NCI-H774 (cell line): ENCODE results near the gene CSPG4.
A peak's percentile ranks its signal among the peaks of the same experiment; 100 is the strongest.
"Not testable (repeated sequence)": the region's sequence is repeated elsewhere in the genome, so short reads cannot be mapped to it uniquely, and the experiment has no call there.

Experiments used
- DNase-seq: peaks from one replicate; lab custom pipeline; 2025; lab: John Stamatoyannopoulos, UW

The CSPG4 gene

GRCh38 chr15:75703440-75704262 is 9.0 kb downstream of the CSPG4 start:
- not testable (repeated sequence) for DNase-seq

- DNase-seq = no peak
Measured at GRCh38 chr15:75702436-75702835, 10.2 kb downstream of the CSPG4 start.

GRCh38 chr15:75701071-75702003 is 11.3 kb downstream of the CSPG4 start:
- not testable (repeated sequence) for DNase-seq

GRCh38 chr15:75699961-75700874 is 12.4 kb downstream of the CSPG4 start:
- not testable (repeated sequence) for DNase-seq

GRCh38 chr15:75699517-75699916 is 13.1 kb downstream of the CSPG4 start:
- not testable (repeated sequence) for DNase-seq

- not testable (repeated sequence) for DNase-seq
Measured at GRCh38 chr15:75697974-75698747, 14.5 kb downstream of the CSPG4 start.

- DNase-seq = no peak
Measured at GRCh38 chr15:75697523-75697922, 15.1 kb downstream of the CSPG4 start.

GRCh38 chr15:75696854-75697259 is 15.8 kb downstream of the CSPG4 start:
- no peak for DNase-seq

GRCh38 chr15:75696311-75696720 is 16.3 kb downstream of the CSPG4 start:
- DNase-seq = no peak

- DNase-seq = no peak
Measured at GRCh38 chr15:75695634-75696310, 16.9 kb downstream of the CSPG4 start.

GRCh38 chr15:75695220-75695619 is 17.4 kb downstream of the CSPG4 start:
- no peak for DNase-seq

GRCh38 chr15:75694241-75695182 is 18.1 kb downstream of the CSPG4 start:
- DNase-seq = peak; percentile 18

- DNase-seq = no peak
Measured at GRCh38 chr15:75693501-75694240, 19.0 kb downstream of the CSPG4 start.

GRCh38 chr15:75693028-75693427 is 19.6 kb downstream of the CSPG4 start:
- DNase-seq = not testable (repeated sequence)

- DNase-seq = not testable (repeated sequence)
Measured at GRCh38 chr15:75692311-75692710, 20.3 kb downstream of the CSPG4 start.

GRCh38 chr15:75689429-75689828 is 23.2 kb downstream of the CSPG4 start:
- not testable (repeated sequence) for DNase-seq

GRCh38 chr15:75688831-75689230 is 23.8 kb downstream of the CSPG4 start:
- no peak for DNase-seq

- DNase-seq = no peak
Measured at GRCh38 chr15:75688278-75688557, 24.4 kb downstream of the CSPG4 start.
